Measurements from ENCODE around the gene GTPBP6.
"Not testable (repeated sequence)": the region's sequence is repeated elsewhere in the genome, so short reads cannot be mapped to it uniquely, and the experiment has no call there.

GTPBP6 gene

GRCh38 chrX:314781-315595 lies 3.6 kb downstream of the GTPBP6 start:
- no peak for FAIRE-seq

- no peak for FAIRE-seq
These were observed 4.5 kb downstream of the GTPBP6 start for GRCh38 chrX:314049-314448.

- FAIRE-seq = no peak
These were observed 5.0 kb downstream of the GTPBP6 start for GRCh38 chrX:313546-313945.

- FAIRE-seq = no peak
These were observed 5.8 kb downstream of the GTPBP6 start for GRCh38 chrX:312621-313331.

GRCh38 chrX:311156-312129 lies 7.2 kb downstream of the GTPBP6 start:
- no peak for FAIRE-seq

GRCh38 chrX:310621-311155 lies 7.9 kb downstream of the GTPBP6 start:
- FAIRE-seq = no peak

- no peak for FAIRE-seq
These were observed 9.6 kb downstream of the GTPBP6 start for GRCh38 chrX:308821-309520.

GRCh38 chrX:307261-308111 lies 11.1 kb downstream of the GTPBP6 start:
- FAIRE-seq = no peak

- FAIRE-seq = not testable (repeated sequence)
These were observed 11.9 kb downstream of the GTPBP6 start for GRCh38 chrX:306614-307251.

GRCh38 chrX:305781-306613 lies 12.6 kb downstream of the GTPBP6 start:
- not testable (repeated sequence) for FAIRE-seq

- FAIRE-seq = no peak
These were observed 15.6 kb downstream of the GTPBP6 start for GRCh38 chrX:302975-303374.

GRCh38 chrX:300334-300733 lies 18.3 kb downstream of the GTPBP6 start:
- FAIRE-seq = no peak

- no peak for FAIRE-seq
These were observed 19.6 kb downstream of the GTPBP6 start for GRCh38 chrX:298993-299392.

- no peak for FAIRE-seq
These were observed 23.5 kb downstream of the GTPBP6 start for GRCh38 chrX:295136-295535.

GRCh38 chrX:292900-293897 lies 25.4 kb downstream of the GTPBP6 start:
- no peak for FAIRE-seq

GRCh38 chrX:291411-291901 lies 27.1 kb downstream of the GTPBP6 start:
- FAIRE-seq = no peak

GRCh38 chrX:290476-291166 lies 28.0 kb downstream of the GTPBP6 start:
- FAIRE-seq = no peak
